ENCODE measurements around the gene MYH11. TPM values are rescaled to one million over a fixed set of nuclear protein-coding genes. Genes with fewer than 3 reads are reported as not detected.

The MYH11 gene
- total and polyA plus RNA-seq, 2 experiments from 2014 or later, result 1.6 to 5.9 TPM

- no peak for TF ChIP-seq ZNF331 (CRISPR knock-in tag; IDR thresholded peaks at IDR 0.05; ENCODE audit: low read depth)
- no peak for TF ChIP-seq POLR2AphosphoS5 (IDR thresholded peaks at IDR 0.05; ENCODE audit: low read depth)
- no peak for TF ChIP-seq JUNB (IDR thresholded peaks at IDR 0.05; ENCODE audit: unreplicated experiment)
- TF ChIP-seq, protein P1, sequence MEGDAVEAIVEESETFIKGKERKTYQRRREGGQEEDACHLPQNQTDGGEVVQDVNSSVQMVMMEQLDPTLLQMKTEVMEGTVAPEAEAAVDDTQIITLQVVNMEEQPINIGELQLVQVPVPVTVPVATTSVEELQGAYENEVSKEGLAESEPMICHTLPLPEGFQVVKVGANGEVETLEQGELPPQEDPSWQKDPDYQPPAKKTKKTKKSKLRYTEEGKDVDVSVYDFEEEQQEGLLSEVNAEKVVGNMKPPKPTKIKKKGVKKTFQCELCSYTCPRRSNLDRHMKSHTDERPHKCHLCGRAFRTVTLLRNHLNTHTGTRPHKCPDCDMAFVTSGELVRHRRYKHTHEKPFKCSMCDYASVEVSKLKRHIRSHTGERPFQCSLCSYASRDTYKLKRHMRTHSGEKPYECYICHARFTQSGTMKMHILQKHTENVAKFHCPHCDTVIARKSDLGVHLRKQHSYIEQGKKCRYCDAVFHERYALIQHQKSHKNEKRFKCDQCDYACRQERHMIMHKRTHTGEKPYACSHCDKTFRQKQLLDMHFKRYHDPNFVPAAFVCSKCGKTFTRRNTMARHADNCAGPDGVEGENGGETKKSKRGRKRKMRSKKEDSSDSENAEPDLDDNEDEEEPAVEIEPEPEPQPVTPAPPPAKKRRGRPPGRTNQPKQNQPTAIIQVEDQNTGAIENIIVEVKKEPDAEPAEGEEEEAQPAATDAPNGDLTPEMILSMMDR (conservative IDR thresholded peaks at IDR 0.05; ENCODE audit: low read depth in 2 of 2), result peak; percentile 50 to 65
- Histone ChIP-seq H3K9me2 (ENCODE audit: insufficient read depth) (no peaks in the 10 kb centered on the region), H3F3A (replicated peaks; ENCODE audit: low read depth) (no peaks in the 10 kb centered on the region), H3K79me2 (replicated peaks; ENCODE audit: insufficient read depth) (no peaks in the 10 kb centered on the region), H3K27me3 (ENCODE audit: insufficient read depth) (no peaks in the 10 kb centered on the region), H3K36me3 (ENCODE audit: insufficient read depth) (peaks cover 5% of the 10 kb centered on the region; the same call in 1 of the 2 replicates), H3K4me2 (no peak overlapping the region), H3K27ac (ENCODE audit: low read depth) (0 out of 2 replicates have a peak overlapping the region, but pooled peaks have one; percentile 46), H3K4me1 (ENCODE audit: insufficient read depth) (no peaks in the 10 kb centered on the region), H4K20me1 (replicated peaks; ENCODE audit: insufficient read depth) (no peaks in the 10 kb centered on the region), H3K4me3 (no peak overlapping the region), H2AFZ (no peak overlapping the region)
- Mint-ChIP-seq H3K4me3 (no peak overlapping the region), H3K4me1 (no peaks in the 10 kb centered on the region), H3K36me3 (ENCODE audit: low read depth) (peaks cover 20% of the 10 kb centered on the region), H3K27ac (peak overlapping the region; percentile 91), H3K9me3 (no peaks in the 10 kb centered on the region), H3K27me3 (ENCODE audit: insufficient read depth, low read depth, poor library complexity) (no peaks in the 10 kb centered on the region)
- DNase-seq (ENCODE audit: low spot score) (peak; percentile 78), ATAC-seq (peak; percentile 87)
Observed at GRCh38 chr16:15682105-15682570, 174.7 kb downstream of the MYH11 start.

GRCh38 chr16:15677447-15677846 lies 179.4 kb downstream of the MYH11 start:
- Mint-ChIP-seq H3K9me3 (no peaks in the 10 kb centered on the region), H3K27me3 (ENCODE audit: insufficient read depth, low read depth, poor library complexity) (no peaks in the 10 kb centered on the region), H3K4me1 (peaks cover 2% of the 10 kb centered on the region; the same call in 1 of the 3 replicates), H3K36me3 (ENCODE audit: low read depth) (peaks cover 29% of the 10 kb centered on the region), H3K27ac (no peak overlapping the region), H3K4me3 (no peak overlapping the region)
- Histone ChIP-seq H3K27me3 (ENCODE audit: insufficient read depth) (no peaks in the 10 kb centered on the region), H2AFZ (no peak overlapping the region), H3F3A (replicated peaks; ENCODE audit: low read depth) (no peaks in the 10 kb centered on the region), H3K9me2 (ENCODE audit: insufficient read depth) (no peaks in the 10 kb centered on the region), H3K4me1 (ENCODE audit: insufficient read depth) (0 out of 2 replicates have a peak, but pooled peaks cover 2% of the 10 kb centered on the region), H3K36me3 (ENCODE audit: insufficient read depth) (peaks cover 5% of the 10 kb centered on the region; the same call in 1 of the 2 replicates), H3K27ac (ENCODE audit: low read depth) (no peak overlapping the region), H3K79me2 (replicated peaks; ENCODE audit: insufficient read depth) (no peaks in the 10 kb centered on the region), H3K4me2 (no peak overlapping the region), H3K4me3 (no peak overlapping the region), H4K20me1 (replicated peaks; ENCODE audit: insufficient read depth) (no peaks in the 10 kb centered on the region; the same call in 1 of the 2 replicates)
- DNase-seq (ENCODE audit: low spot score) (no peak), ATAC-seq (no peak)
- TF ChIP-seq CREB1 (CRISPR knock-in tag; IDR thresholded peaks at IDR 0.05; ENCODE audit: low read depth), result no peak
- TF ChIP-seq EZH2 (IDR thresholded peaks at IDR 0.05; ENCODE audit: low read depth, unreplicated experiment), result no peak
- no peak for TF ChIP-seq ETS1 (IDR thresholded peaks at IDR 0.05)
- TF ChIP-seq, protein P2, sequence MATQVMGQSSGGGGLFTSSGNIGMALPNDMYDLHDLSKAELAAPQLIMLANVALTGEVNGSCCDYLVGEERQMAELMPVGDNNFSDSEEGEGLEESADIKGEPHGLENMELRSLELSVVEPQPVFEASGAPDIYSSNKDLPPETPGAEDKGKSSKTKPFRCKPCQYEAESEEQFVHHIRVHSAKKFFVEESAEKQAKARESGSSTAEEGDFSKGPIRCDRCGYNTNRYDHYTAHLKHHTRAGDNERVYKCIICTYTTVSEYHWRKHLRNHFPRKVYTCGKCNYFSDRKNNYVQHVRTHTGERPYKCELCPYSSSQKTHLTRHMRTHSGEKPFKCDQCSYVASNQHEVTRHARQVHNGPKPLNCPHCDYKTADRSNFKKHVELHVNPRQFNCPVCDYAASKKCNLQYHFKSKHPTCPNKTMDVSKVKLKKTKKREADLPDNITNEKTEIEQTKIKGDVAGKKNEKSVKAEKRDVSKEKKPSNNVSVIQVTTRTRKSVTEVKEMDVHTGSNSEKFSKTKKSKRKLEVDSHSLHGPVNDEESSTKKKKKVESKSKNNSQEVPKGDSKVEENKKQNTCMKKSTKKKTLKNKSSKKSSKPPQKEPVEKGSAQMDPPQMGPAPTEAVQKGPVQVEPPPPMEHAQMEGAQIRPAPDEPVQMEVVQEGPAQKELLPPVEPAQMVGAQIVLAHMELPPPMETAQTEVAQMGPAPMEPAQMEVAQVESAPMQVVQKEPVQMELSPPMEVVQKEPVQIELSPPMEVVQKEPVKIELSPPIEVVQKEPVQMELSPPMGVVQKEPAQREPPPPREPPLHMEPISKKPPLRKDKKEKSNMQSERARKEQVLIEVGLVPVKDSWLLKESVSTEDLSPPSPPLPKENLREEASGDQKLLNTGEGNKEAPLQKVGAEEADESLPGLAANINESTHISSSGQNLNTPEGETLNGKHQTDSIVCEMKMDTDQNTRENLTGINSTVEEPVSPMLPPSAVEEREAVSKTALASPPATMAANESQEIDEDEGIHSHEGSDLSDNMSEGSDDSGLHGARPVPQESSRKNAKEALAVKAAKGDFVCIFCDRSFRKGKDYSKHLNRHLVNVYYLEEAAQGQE (IDR thresholded peaks at IDR 0.05; ENCODE audit: unreplicated experiment), result no peak
- TF ChIP-seq EZH2phosphoT487 (IDR thresholded peaks at IDR 0.05; ENCODE audit: unreplicated experiment), result no peak
